HG03280 (cell line): ENCODE measurements around the gene PTPRT.

Experiments
- ATAC-seq: cut with Tn5 transposase; IDR thresholded peaks from one replicate; pipeline ENCODE4 v1.9.1; 2021; ENCODE audit warnings: mild to moderate bottlenecking, moderate library complexity; ENCODE audit not compliant: unreplicated experiment

PTPRT gene

GRCh38 chr20:42097741-42098140, 1092.0 kb downstream of the PTPRT start:
- no peak for ATAC-seq

GRCh38 chr20:42095221-42095620, 1094.5 kb downstream of the PTPRT start:
- no peak for ATAC-seq

GRCh38 chr20:42093542-42094440, 1095.9 kb downstream of the PTPRT start:
- ATAC-seq, result no peak

- no peak for ATAC-seq
These were observed 1096.7 kb downstream of the PTPRT start for GRCh38 chr20:42093041-42093440.

- no peak for ATAC-seq
These were observed 1104.3 kb downstream of the PTPRT start for GRCh38 chr20:42085366-42085765.

GRCh38 chr20:42083280-42083679, 1106.4 kb downstream of the PTPRT start:
- ATAC-seq, result no peak

- ATAC-seq, result no peak
These were observed 1107.1 kb downstream of the PTPRT start for GRCh38 chr20:42082611-42083010.

- ATAC-seq, result no peak
These were observed 1108.8 kb downstream of the PTPRT start for GRCh38 chr20:42080956-42081355.

GRCh38 chr20:42074944-42075343, 1114.8 kb downstream of the PTPRT start:
- no peak for ATAC-seq

- no peak for ATAC-seq
These were observed 1122.1 kb downstream of the PTPRT start for GRCh38 chr20:42067596-42067995.

- no peak for ATAC-seq
These were observed 1122.5 kb downstream of the PTPRT start for GRCh38 chr20:42067174-42067573.

- ATAC-seq, result no peak
These were observed 1126.6 kb downstream of the PTPRT start for GRCh38 chr20:42063141-42063540.

GRCh38 chr20:42053350-42053749, 1136.4 kb downstream of the PTPRT start:
- ATAC-seq, result no peak

- no peak for ATAC-seq
These were observed 1137.8 kb downstream of the PTPRT start for GRCh38 chr20:42051921-42052320.

- no peak for ATAC-seq
These were observed 1143.2 kb downstream of the PTPRT start for GRCh38 chr20:42046371-42047085.

- ATAC-seq, result no peak
These were observed 1145.8 kb downstream of the PTPRT start for GRCh38 chr20:42043921-42044320.

GRCh38 chr20:42041000-42041565, 1148.6 kb downstream of the PTPRT start:
- no peak for ATAC-seq

- no peak for ATAC-seq
These were observed 1161.9 kb downstream of the PTPRT start for GRCh38 chr20:42027746-42028268.

- no peak for ATAC-seq
These were observed 1163.1 kb downstream of the PTPRT start for GRCh38 chr20:42026599-42026998.

- no peak for ATAC-seq
These were observed 1165.1 kb downstream of the PTPRT start for GRCh38 chr20:42024653-42025052.
